ENCODE data around the gene PET100. TPM values are rescaled to one million over a fixed set of nuclear protein-coding genes. Genes with fewer than 3 reads are reported as not detected.

The PET100 gene
- total RNA-seq, 1 donor = 4.6 TPM

DNA sequence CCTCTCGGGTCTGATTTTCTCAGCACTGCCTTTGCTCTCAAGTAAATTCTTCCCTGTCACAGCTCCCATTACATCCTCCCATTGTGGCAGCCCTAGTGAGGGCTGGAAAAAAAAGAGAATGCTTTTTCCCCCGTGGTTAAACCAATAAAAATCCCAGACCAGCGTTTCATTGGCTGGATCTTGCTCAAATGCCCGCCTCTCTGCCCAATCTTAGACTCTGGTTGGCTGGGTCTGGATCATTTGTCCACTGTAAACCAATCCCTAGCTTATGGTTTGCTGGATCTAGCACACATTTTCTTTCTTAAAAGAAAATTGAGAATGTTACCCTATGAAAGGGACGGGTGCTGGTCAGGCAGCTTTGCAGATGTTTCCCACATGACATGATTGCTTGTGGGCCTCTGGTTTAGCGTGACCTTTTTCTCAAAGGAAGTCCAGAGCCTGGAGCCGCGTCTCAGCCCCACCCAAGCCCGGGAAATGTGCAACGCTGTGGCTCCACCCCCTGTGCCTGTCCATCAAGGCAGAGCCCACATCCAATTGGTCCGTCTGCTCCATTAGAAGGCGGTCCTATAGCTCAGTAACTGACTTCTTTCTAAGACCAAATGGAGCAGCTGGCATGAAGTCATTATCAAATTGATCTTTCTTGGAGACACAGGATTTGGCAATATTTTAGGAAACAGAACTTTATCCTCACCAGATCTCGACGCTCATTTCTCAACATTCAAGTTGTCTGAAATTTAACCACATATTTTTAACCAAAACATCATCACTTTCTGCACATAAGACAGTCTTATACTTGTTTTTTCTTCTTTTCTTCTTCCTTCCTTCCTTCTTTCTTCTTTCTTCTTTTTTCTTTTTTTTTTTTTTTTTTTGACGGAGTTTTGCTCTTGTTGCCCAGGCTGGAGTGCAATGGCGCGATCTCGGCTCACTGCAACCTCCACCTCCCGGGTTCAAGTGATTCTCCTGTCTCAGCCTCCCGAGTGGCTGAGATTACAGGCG is 44.7 kb downstream of the PET100 start:
- DNase-seq (ENCODE audit: low read depth in 2 of 3, low spot score in 2 of 3) = peak in 2 of 3 donors; percentile 50 to 55

DNA sequence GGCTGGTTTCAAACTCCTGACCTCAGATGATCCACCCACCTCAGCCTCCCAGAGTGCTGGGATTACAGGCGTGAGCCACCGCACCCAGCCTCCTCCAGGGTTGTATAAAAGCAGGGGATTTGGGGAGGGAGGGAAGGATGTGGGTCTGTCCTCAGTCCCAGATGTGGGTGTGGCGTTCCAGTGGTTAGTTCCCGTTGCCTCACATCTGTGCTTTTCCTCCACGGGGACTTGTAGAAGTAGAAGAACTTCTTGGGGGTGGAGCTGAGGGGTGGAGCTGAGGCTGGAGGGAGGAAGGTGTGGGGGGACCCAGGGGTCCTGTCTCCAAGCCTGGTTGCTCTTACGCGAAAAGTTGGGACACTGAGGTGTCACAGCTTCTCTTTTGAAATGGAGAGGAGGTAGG is 46.8 kb downstream of the PET100 start:
- peak in 1 of 3 donors; percentile 27 for DNase-seq (ENCODE audit: low read depth in 2 of 3, low spot score in 2 of 3)

DNA sequence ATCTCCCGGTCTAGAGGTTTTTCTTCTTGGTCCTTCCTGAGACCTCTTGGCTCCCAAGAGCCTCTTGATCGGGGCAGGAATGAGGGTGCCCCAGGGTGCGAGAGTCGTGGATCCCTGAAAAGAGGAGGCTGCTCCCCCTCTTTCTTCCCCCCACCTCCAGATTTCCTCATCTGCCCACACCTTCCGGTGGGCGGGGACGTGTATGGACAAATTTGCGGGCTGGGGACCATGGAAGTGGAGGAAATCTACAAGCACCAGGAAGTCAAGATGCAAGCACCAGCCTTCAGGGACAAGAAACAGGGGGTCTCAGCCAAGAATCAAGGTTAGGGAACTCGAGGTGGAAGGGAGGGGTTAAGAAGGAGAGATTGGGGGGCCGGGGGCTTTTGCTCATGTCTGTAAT is 47.3 kb downstream of the PET100 start, which contains the start of gene MCEMP1:
MCEMP1 (plus strand) TSS at position 237 of the 400 bp plus-strand sequence; CDS start at position 268, 31 bp downstream.
- no peak for DNase-seq (ENCODE audit: low read depth in 2 of 3, low spot score in 2 of 3)

DNA sequence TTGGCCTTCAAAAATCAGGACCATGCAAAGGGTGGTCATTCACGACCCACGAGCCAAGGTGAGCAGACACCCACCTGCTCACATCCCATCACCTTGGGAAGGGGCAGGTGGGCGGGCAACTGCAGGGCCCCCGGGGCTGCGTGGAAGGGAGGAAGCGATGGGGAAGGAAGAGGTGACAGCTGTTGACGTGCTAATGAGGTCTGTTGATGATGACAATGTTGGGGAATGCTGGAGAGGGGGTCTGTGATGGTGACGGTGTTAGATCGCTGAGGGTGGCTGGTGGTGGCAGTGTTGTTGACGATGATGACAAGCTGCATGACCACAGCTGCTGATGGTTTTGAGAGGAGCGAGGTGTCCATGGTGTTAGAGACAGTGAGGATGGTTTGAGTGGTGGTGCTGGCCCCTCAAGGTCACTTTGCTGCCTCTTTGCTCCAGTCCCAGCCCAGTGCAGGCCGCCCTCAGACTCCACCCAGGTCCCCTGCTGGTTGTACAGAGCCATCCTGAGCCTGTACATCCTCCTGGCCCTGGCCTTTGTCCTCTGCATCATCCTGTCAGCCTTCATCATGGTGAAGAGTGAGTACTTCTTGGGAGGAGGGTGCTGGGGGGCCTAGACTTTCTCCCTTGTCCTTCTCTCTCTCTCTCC is 48.2 kb downstream of the PET100 start:
- DNase-seq (ENCODE audit: low read depth in 2 of 3, low spot score in 2 of 3) = no peak

DNA sequence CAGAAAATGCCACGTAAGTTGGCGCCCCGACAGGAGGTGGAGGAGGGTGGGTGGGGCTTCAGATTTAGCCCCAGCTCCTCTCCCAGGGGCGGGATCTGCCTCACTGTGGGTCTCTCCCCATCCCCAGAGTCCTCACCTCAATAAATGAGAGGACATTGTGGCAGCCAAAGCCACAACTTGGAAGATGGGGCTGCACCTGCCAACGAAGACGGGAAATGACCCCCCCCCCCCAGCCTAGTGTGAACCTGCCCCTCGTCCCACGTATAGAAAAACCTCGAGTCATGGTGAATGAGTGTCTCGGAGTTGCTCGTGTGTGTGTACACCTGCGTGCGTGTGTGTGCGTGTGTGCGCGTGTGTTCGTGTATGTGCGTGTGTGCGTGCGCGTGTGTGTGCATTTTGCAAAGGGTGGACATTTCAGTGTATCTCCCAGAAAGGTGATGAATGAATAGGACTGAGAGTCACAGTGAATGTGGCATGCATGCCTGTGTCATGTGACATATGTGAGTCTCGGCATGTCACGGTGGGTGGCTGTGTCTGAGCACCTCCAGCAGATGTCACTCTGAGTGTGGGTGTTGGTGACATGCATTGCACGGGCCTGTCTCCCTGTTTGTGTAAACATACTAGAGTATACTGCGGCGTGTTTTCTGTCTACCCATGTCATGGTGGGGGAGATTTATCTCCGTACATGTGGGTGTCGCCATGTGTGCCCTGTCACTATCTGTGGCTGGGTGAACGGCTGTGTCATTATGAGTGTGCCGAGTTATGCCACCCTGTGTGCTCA is 49.6 kb downstream of the PET100 start:
- peak; percentile 41 to 76 (median 74) for DNase-seq (ENCODE audit: low read depth in 2 of 3, low spot score in 2 of 3)

DNA sequence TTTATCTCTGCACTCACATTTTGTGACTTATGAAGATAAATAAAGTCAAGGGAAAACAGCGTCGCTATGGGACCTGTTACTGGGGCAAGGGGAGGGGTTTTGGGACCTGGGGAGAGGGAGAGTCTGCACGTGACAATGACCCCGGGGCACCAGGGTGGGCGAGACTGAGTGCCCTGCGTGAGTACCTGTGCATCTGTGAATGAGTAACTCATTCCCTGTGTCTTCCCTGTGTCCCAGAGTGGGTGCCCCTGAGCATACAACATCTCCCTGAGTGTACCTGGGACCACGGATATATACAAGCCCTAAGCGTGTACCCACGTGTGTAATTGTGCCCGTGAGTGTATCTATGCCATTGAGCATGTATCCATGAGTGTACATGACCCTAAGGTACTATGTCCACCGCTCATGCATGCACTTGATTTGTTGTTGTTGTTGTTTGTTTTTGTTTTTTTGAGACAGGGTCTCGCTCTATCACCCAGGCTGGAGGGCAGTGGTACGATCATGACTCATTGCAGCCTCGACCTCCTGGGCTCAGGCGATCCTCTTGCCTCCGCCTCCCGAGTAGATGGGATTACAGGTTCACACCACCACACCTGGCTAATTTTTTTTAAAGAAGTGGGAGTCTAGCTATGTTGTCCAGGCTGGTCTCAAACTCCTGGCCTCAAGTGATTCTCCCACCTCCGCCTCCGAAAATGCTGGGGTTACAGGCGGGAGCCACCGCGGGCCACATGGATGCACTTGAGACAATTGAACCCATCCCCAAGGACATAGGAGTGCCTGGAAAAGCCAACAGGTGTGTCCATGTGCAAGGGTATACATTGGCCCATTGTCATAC is 50.4 kb downstream of the PET100 start:
- no peak for DNase-seq (ENCODE audit: low read depth in 2 of 3, low spot score in 2 of 3)

DNA sequence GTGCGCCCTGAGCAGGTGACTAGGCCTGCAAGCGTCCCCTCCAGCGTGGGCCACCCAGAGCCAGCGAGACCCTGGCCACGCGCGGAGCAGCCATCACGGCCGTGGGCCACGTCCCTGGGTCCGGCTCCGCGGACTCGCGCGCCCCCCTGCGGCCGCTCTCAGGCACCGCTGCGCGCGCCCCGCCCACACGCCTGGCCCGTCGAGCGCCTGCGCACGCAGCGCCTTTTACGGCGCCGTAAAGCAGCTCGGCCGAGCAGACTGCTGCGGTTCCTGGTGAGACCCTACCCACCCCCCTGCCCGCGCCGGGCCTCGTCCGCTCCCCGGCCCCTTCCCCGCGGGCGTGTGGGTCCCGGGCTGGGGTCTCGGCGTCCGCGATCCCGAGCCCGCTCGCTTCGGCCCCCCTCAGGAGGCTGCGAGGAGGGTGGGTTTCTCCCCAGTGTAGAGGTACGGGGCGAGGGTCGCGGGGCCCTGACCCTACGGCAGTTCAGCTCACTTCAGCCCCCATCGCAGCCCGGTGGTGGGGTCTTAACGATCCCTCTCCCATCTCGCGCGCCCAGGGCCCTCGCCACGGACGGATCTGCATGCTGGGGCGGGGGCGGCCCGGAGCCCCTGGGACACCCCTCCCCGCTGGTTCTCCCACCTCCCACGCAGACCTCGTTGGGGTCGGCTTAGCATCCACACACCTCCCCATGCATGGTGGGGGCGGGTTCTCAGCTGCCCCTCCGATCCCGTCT is 51.2 kb downstream of the PET100 start, which contains the start of gene TRAPPC5:
TRAPPC5 (plus strand) TSS at position 228 of the 734 bp plus-strand sequence. CDS start 1,421 bp downstream, outside the sequence.
- peak; percentile 85 to 89 (median 85) for DNase-seq (ENCODE audit: low read depth in 2 of 3, low spot score in 2 of 3)

Small RNA genes lying within 50 kb of the gene (small RNA-seq; reads per million reads assigned to genes)
- not detected for gene MIR6792

Other genes with a start within 250 kb of the PET100 start
- gene PEX11G, start 140.8 kb upstream of the PET100 start, total RNA-seq = 4.8 TPM
- 25.6 TPM for gene ZNF358, start 113.7 kb upstream of the PET100 start, total RNA-seq
- 8.9 TPM for gene MCOLN1, start 107.2 kb upstream of the PET100 start, total RNA-seq
- 109 TPM for gene PNPLA6, start 94.1 kb upstream of the PET100 start, total RNA-seq
- gene CAMSAP3, start 33.9 kb upstream of the PET100 start, total RNA-seq = 3.0 TPM
- 123 TPM for gene XAB2, start 248 bp upstream of the PET100 start, total RNA-seq
- gene PCP2, start 3.9 kb downstream of the PET100 start, total RNA-seq = 0.81 TPM
- gene STXBP2, start 7.3 kb downstream of the PET100 start, total RNA-seq = 187 TPM
- gene RETN, start 39.3 kb downstream of the PET100 start, total RNA-seq = 0.54 TPM
- gene MCEMP1, start 47.3 kb downstream of the PET100 start, total RNA-seq = 0.27 TPM
- gene TRAPPC5, start 51.0 kb downstream of the PET100 start, total RNA-seq = 52.0 TPM
- 2.7 TPM for gene FCER2, start 72.3 kb downstream of the PET100 start, total RNA-seq
- gene CLEC4G, start 102.3 kb downstream of the PET100 start, total RNA-seq = under 0.01 TPM
- not detected for gene CD209, start 117.7 kb downstream of the PET100 start, total RNA-seq
- gene CLEC4M, start 133.4 kb downstream of the PET100 start, total RNA-seq = under 0.01 TPM
- gene EVI5L, start 200.4 kb downstream of the PET100 start, total RNA-seq = 18.6 TPM
- gene PRR36, start 244.6 kb downstream of the PET100 start, total RNA-seq = under 0.01 TPM